DOHH2 (cell line): ENCODE results near the gene MRPS30.

Experiments
- H3F3A ChIP-seq: fragments of 200-600 bp; sonication (generic), shearing (Covaris generic); 2 replicates; pipeline ENCODE4 v1.6.0; 2016; ENCODE audit warnings: antibody characterized with exemption, mild to moderate bottlenecking; ENCODE audit not compliant: control insufficient read depth, insufficient read depth
- H3K27ac ChIP-seq: fragments of 200-600 bp; sonication (generic); 2 replicates; pipeline ENCODE4 v1.5.1; 2014; ENCODE audit warnings: low read depth, mild to moderate bottlenecking, low read length, moderate library complexity
- H3K27me3 ChIP-seq: fragments of 200-600 bp; sonication (generic); 2 replicates; pipeline ENCODE4 v1.6.1; 2014; ENCODE audit warnings: mild to moderate bottlenecking, low read length, mixed read lengths; ENCODE audit not compliant: control insufficient read depth
- H3K36me3 ChIP-seq: fragments of 200-600 bp; sonication (generic); 2 replicates; pipeline ENCODE4 v1.6.1; 2014; ENCODE audit warnings: mild to moderate bottlenecking, low read length, moderate library complexity, mixed read lengths; ENCODE audit not compliant: control insufficient read depth
- H3K4me1 ChIP-seq: fragments of 200-600 bp; sonication (generic); 2 replicates; pipeline ENCODE4 v1.6.1; 2014; ENCODE audit warnings: mild to moderate bottlenecking, low read length, mixed read lengths; ENCODE audit not compliant: control insufficient read depth
- H3K4me2 ChIP-seq: fragments of 200-600 bp; sonication (generic); 2 replicates; pipeline ENCODE4 v1.6.0; 2014; ENCODE audit warnings: mild to moderate bottlenecking, low read length, moderate library complexity
- H3K4me3 ChIP-seq: fragments of 200-600 bp; sonication (generic); 2 replicates; pipeline ENCODE4 v1.5.1; 2014; ENCODE audit warnings: mild to moderate bottlenecking, low read length, mixed read lengths
- H3K79me2 ChIP-seq: fragments of 200-600 bp; sonication (generic); 2 replicates; pipeline ENCODE4 v1.6.1; 2014; ENCODE audit warnings: mild to moderate bottlenecking, low read length, mixed read lengths; ENCODE audit not compliant: control insufficient read depth
- H3K9me2 ChIP-seq: fragments of 200-600 bp; sonication (generic); replicated peaks from 2 replicates; pipeline ENCODE4 v1.6.1; 2014; ENCODE audit warnings: mild to moderate bottlenecking, low read length, mixed read lengths; ENCODE audit not compliant: control insufficient read depth
- H3K9me3 ChIP-seq: fragments of 200-600 bp; sonication (generic); 2 replicates; pipeline ENCODE4 v1.6.1; 2014; ENCODE audit warnings: antibody characterized with exemption, low read length, mixed read lengths; ENCODE audit not compliant: control insufficient read depth, insufficient read depth
- H4K20me1 ChIP-seq: fragments of 200-600 bp; sonication (generic); 2 replicates; pipeline ENCODE4 v1.6.0; 2014; ENCODE audit warnings: low read depth, mild to moderate bottlenecking, antibody characterized with exemption, low read length, moderate library complexity; ENCODE audit not compliant: control insufficient read depth, insufficient read depth
- EZH2phosphoT487 ChIP-seq: fragments of 200-600 bp; sonication (generic); IDR thresholded peaks from 2 replicates; pipeline ENCODE4 v1.6.1; 2017; ENCODE audit warnings: borderline replicate concordance, mild to moderate bottlenecking, antibody characterized with exemption, low read length, moderate library complexity, mixed read lengths
- TF ChIP-seq, protein P1 (sequence below): fragments of 200-600 bp; sonication (generic); IDR thresholded peaks from one replicate; pipeline ENCODE4 v1.5.1; 2014; ENCODE audit warnings: antibody characterized with exemption, mild to moderate bottlenecking, low read depth, low read length; ENCODE audit not compliant: poor library complexity, severe bottlenecking

MRPS30 gene

DNA sequence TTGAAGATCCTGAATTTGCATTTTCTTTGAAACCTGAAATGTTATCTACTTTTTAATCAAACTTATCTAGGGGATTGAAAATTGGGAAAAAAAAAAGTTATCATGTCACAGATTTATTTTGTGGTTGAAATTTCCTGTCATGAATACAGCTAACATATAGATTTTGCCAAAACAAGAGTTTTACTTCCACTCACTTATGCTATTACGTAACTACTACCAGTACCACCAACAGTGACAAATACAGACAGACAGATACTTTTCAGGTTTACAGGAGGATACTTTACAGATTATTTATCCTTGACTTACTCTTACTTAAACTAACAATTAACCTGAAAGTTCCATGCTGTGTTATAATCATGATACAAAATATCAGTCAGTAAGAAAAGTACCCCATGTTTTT, 6.8 kb upstream of the MRPS30 start:
- no peaks in the 10 kb centered on the region for H3K9me2 ChIP-seq
- no peaks in the 10 kb centered on the region for H3K36me3 ChIP-seq
- H3K4me1 ChIP-seq = peaks cover 4% of the 10 kb centered on the region
- no peak overlapping the region for H3K4me2 ChIP-seq
- H3K4me3 ChIP-seq = no peak overlapping the region
- no peaks in the 10 kb centered on the region for H4K20me1 ChIP-seq
- H3K27ac ChIP-seq = no peak overlapping the region
- no peaks in the 10 kb centered on the region for H3F3A ChIP-seq
- peaks cover 18% of the 10 kb centered on the region for H3K79me2 ChIP-seq
- no peak for TF ChIP-seq EZH2phosphoT487
- TF ChIP-seq, protein P1, sequence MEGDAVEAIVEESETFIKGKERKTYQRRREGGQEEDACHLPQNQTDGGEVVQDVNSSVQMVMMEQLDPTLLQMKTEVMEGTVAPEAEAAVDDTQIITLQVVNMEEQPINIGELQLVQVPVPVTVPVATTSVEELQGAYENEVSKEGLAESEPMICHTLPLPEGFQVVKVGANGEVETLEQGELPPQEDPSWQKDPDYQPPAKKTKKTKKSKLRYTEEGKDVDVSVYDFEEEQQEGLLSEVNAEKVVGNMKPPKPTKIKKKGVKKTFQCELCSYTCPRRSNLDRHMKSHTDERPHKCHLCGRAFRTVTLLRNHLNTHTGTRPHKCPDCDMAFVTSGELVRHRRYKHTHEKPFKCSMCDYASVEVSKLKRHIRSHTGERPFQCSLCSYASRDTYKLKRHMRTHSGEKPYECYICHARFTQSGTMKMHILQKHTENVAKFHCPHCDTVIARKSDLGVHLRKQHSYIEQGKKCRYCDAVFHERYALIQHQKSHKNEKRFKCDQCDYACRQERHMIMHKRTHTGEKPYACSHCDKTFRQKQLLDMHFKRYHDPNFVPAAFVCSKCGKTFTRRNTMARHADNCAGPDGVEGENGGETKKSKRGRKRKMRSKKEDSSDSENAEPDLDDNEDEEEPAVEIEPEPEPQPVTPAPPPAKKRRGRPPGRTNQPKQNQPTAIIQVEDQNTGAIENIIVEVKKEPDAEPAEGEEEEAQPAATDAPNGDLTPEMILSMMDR = no peak
- peaks cover 3% of the 10 kb centered on the region for H3K9me3 ChIP-seq
- no peaks in the 10 kb centered on the region for H3K27me3 ChIP-seq

DNA sequence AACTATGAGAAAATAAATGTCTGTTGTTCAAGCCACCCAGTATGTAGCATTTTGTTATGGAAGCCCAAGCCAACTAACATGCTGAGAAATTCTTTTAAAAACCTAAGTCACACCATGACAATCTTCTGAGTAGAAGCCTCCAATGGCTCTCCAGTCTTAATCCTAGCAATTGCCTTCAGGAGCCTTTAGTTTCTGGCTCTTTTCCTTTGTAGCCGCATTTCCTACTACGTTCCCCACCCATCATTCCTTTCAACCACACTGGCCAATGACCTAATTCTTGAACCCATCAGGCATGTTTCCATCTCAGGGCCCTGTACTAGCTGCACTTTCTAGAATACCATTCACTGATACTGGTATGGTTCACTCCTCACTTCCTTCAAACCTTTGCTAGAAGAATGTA, 2.1 kb upstream of the MRPS30 start:
- no peak for TF ChIP-seq EZH2phosphoT487
- TF ChIP-seq, protein P1 = no peak
- no peak overlapping the region for H3K4me3 ChIP-seq

DNA sequence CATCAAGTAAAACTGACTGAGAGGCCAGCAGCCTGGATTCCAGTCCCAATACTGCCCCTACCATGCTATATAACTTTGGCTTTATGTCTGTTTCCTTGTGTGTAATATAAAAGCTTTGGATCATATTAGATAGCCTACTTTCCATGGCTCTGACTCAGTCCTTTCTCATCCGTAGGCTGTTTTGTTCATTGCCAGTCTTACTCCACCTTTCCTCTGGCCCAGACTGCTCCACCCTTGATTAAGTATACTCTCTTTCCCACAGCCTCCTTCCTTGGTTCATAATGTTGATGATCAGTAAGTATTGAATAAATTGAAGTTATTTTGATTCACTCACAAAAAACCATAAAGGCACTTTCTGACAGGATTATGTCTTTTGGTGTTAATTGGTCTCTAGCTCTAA, 1.5 kb upstream of the MRPS30 start:
- H3K27ac ChIP-seq = no peak overlapping the region
- peaks cover 32% of the 10 kb centered on the region for H3K4me1 ChIP-seq
- TF ChIP-seq, protein P1 = no peak
- no peak for TF ChIP-seq EZH2phosphoT487
- H3K79me2 ChIP-seq = peaks cover 69% of the 10 kb centered on the region
- H3K27me3 ChIP-seq = no peaks in the 10 kb centered on the region
- no peaks in the 10 kb centered on the region for H3K9me2 ChIP-seq
- peak overlapping the region; percentile 83 for H3K4me3 ChIP-seq
- no peaks in the 10 kb centered on the region for H3F3A ChIP-seq
- peak overlapping the region; percentile 79 for H3K4me2 ChIP-seq
- no peaks in the 10 kb centered on the region for H3K9me3 ChIP-seq
- peaks cover 5% of the 10 kb centered on the region; the same call in 1 of the 2 replicates for H4K20me1 ChIP-seq
- H3K36me3 ChIP-seq = peaks cover 29% of the 10 kb centered on the region

More for the DNA sequence above, 2.1 kb upstream of the MRPS30 start:
- no peaks in the 10 kb centered on the region for H3K9me3 ChIP-seq
- H3K27ac ChIP-seq = no peak overlapping the region
- H4K20me1 ChIP-seq = peaks cover 5% of the 10 kb centered on the region; the same call in 1 of the 2 replicates
- H3K36me3 ChIP-seq = peaks cover 22% of the 10 kb centered on the region
- no peaks in the 10 kb centered on the region for H3K27me3 ChIP-seq
- no peaks in the 10 kb centered on the region for H3F3A ChIP-seq
- H3K9me2 ChIP-seq = no peaks in the 10 kb centered on the region
- H3K4me2 ChIP-seq = peak overlapping the region; percentile 79; the same call in 1 of the 2 replicates
- H3K79me2 ChIP-seq = peaks cover 63% of the 10 kb centered on the region
- peaks cover 29% of the 10 kb centered on the region for H3K4me1 ChIP-seq
